Measurements from ENCODE around the gene CCDC182. TPM values are rescaled to one million over a fixed set of nuclear protein-coding genes. Genes with fewer than 3 reads are reported as not detected.

CCDC182 gene
- total RNA-seq, 1 donor: not detected

- H3K4me3 ChIP-seq (ENCODE audit: low read depth, low read length): no peak overlapping the region
Measured at GRCh38 chr17:57782647-57783337, 37.7 kb upstream of the CCDC182 start.

GRCh38 chr17:57782062-57782490, 37.0 kb upstream of the CCDC182 start:
- no peak for TF ChIP-seq CTCF (IDR thresholded peaks at IDR 0.05; ENCODE audit: insufficient read depth, low read length)
- no peak for DNase-seq (ENCODE audit: low read depth)
- no peak overlapping the region for H3K4me3 ChIP-seq (ENCODE audit: low read depth, low read length)

More at GRCh38 chr17:57782647-57783337, 37.7 kb upstream of the CCDC182 start:
- no peak for TF ChIP-seq CTCF (IDR thresholded peaks at IDR 0.05; ENCODE audit: insufficient read depth, low read length)
- DNase-seq (ENCODE audit: low read depth): no peak

GRCh38 chr17:57781386-57782061, 36.4 kb upstream of the CCDC182 start:
- TF ChIP-seq CTCF (IDR thresholded peaks at IDR 0.05; ENCODE audit: insufficient read depth, low read length): no peak
- H3K4me3 ChIP-seq (ENCODE audit: low read depth, low read length): no peak overlapping the region
- DNase-seq (ENCODE audit: low read depth): no peak

- H3K4me3 ChIP-seq (ENCODE audit: low read depth, low read length): no peak overlapping the region
- no peak for DNase-seq (ENCODE audit: low read depth)
- TF ChIP-seq CTCF (IDR thresholded peaks at IDR 0.05; ENCODE audit: insufficient read depth, low read length): no peak
Measured at GRCh38 chr17:57779706-57780105, 34.6 kb upstream of the CCDC182 start.

GRCh38 chr17:57778306-57778705, 33.2 kb upstream of the CCDC182 start:
- no peak overlapping the region for H3K4me3 ChIP-seq (ENCODE audit: low read depth, low read length)
- DNase-seq (ENCODE audit: low read depth): no peak
- TF ChIP-seq CTCF (IDR thresholded peaks at IDR 0.05; ENCODE audit: insufficient read depth, low read length): no peak

- no peak overlapping the region for H3K4me3 ChIP-seq (ENCODE audit: low read depth, low read length)
- no peak for DNase-seq (ENCODE audit: low read depth)
- no peak for TF ChIP-seq CTCF (IDR thresholded peaks at IDR 0.05; ENCODE audit: insufficient read depth, low read length)
Measured at GRCh38 chr17:57776366-57776765, 31.3 kb upstream of the CCDC182 start.
